IMR-90 (cell line): ENCODE results near the gene SDK1. TPM values are rescaled to one million over a fixed set of nuclear protein-coding genes. Genes with fewer than 3 reads are reported as not detected.

ENCODE experiments used
- ATAC-seq: fragments of 200-7000 bp; cut with Tn5 transposase; 2 replicates; pipeline ENCODE4 v1.9.1; 2020; ENCODE audit warnings: low read depth, mild to moderate bottlenecking, moderate library complexity
- BruUV-seq: library from RNA; stranded (reverse); fragments of 400-500 nt; replicated peaks from 2 replicates; lab custom pipeline; 2021; lab: Mats Ljungman, UMichigan
- CTCF ChIA-PET: fragments of 300-600 bp; formaldehyde crosslinking; extraction: SDS; loops from one replicate; lab custom pipeline; 2021; ENCODE audit warnings: antibody characterized with exemption; lab: Yijun Ruan, JAX
- POLR2A ChIA-PET: fragments of 300-600 bp; sonication (Branson Sonifier 250); formaldehyde crosslinking; loops from one replicate; lab custom pipeline; 2022; ENCODE audit warnings: antibody characterized with exemption; ENCODE audit not compliant: unreplicated experiment; lab: Charles Lee
- DNase-seq: peaks from one replicate; pipeline ENCODE4 v3.0.0; 2013
- H2AFZ ChIP-seq: replicated peaks from 2 replicates; pipeline ENCODE3; 2013; ENCODE audit warnings: low read length, mild to moderate bottlenecking; ENCODE audit not compliant: poor library complexity
- H2AK5ac ChIP-seq: 2 replicates; pipeline ENCODE4 v1.6.1; 2013; ENCODE audit warnings: low read depth, low read length, inconsistent platforms
- H2AK9ac ChIP-seq: replicated peaks from 2 replicates; pipeline ENCODE3; 2013; ENCODE audit warnings: mild to moderate bottlenecking, low read depth, low read length, moderate library complexity; ENCODE audit not compliant: poor library complexity
- H2BK120ac ChIP-seq: 2 replicates; pipeline ENCODE4 v1.6.1; 2013; ENCODE audit warnings: low read depth, low read length, inconsistent platforms
- H2BK15ac ChIP-seq: 3 replicates; pipeline ENCODE4 v1.6.1; 2013; ENCODE audit warnings: low read depth, low read length, inconsistent platforms
- H2BK20ac ChIP-seq: 2 replicates; pipeline ENCODE4 v1.6.1; 2013; ENCODE audit warnings: low read depth, mild to moderate bottlenecking, inconsistent platforms, low read length, moderate library complexity
- H2BK5ac ChIP-seq: 2 replicates; pipeline ENCODE4 v1.6.1; 2013; ENCODE audit warnings: mild to moderate bottlenecking, low read depth, low read length, inconsistent platforms; ENCODE audit not compliant: poor library complexity, severe bottlenecking
- H3K14ac ChIP-seq: replicated peaks from 2 replicates; pipeline ENCODE4 v1.6.1; 2013; ENCODE audit warnings: low read depth, low read length, inconsistent platforms
- H3K18ac ChIP-seq: 2 replicates; pipeline ENCODE4 v1.6.1; 2013; ENCODE audit warnings: low read depth, low read length, control low read depth
- H3K23ac ChIP-seq: 2 replicates; pipeline ENCODE4 v1.6.1; 2013; ENCODE audit warnings: low read depth, low read length, inconsistent platforms
- H3K27ac ChIP-seq: 2 replicates; pipeline ENCODE4 v1.5.1; 2013; ENCODE audit warnings: mild to moderate bottlenecking, control low read depth, low read length; ENCODE audit not compliant: insufficient read depth
- H3K27me3 ChIP-seq: 2 replicates; pipeline ENCODE4 v1.6.1; 2013; ENCODE audit warnings: low read length; ENCODE audit not compliant: control insufficient read depth, insufficient read depth
- H3K36me3 ChIP-seq: 2 replicates; pipeline ENCODE4 v1.6.1; 2013; ENCODE audit warnings: low read length, mixed read lengths; ENCODE audit not compliant: control insufficient read depth, insufficient read depth
- H3K4ac ChIP-seq: 2 replicates; pipeline ENCODE4 v1.6.1; 2013; ENCODE audit warnings: low read depth, low read length, inconsistent platforms
- H3K4me1 ChIP-seq: 2 replicates; pipeline ENCODE4 v1.6.1; 2013; ENCODE audit warnings: low read length, mixed read lengths; ENCODE audit not compliant: control insufficient read depth, insufficient read depth
- H3K4me2 ChIP-seq: 2 replicates; pipeline ENCODE4 v1.6.1; 2013; ENCODE audit warnings: low read depth, mild to moderate bottlenecking, control low read depth, low read length, moderate library complexity
- H3K4me3 ChIP-seq: 2 replicates; pipeline ENCODE4 v1.5.1; 2013; ENCODE audit warnings: low read depth, mild to moderate bottlenecking, control low read depth, low read length, moderate library complexity; ENCODE audit not compliant: insufficient read depth
- H3K56ac ChIP-seq: 2 replicates; pipeline ENCODE4 v1.6.1; 2013; ENCODE audit warnings: low read length, inconsistent platforms; ENCODE audit not compliant: insufficient read depth; ENCODE audit errors: extremely low read depth
- H3K79me1 ChIP-seq, 2 experiments: 2 replicates each; pipeline ENCODE4 v1.6.1; 2013; ENCODE audit warnings: low read length in 2 of 2, inconsistent platforms in 1 of 2, low read depth in 1 of 2
- H3K9ac ChIP-seq: 2 replicates; pipeline ENCODE4 v1.6.1; 2013; ENCODE audit warnings: low read depth, low read length, control low read depth
- H3K9me1 ChIP-seq: 2 replicates; pipeline ENCODE4 v1.6.1; 2013; ENCODE audit warnings: low read length, inconsistent platforms; ENCODE audit not compliant: insufficient read depth
- H3K9me3 ChIP-seq: 2 replicates; pipeline ENCODE4 v1.6.1; 2013; ENCODE audit warnings: low read length; ENCODE audit not compliant: control insufficient read depth, insufficient read depth
- H4K20me1 ChIP-seq: 2 replicates; pipeline ENCODE4 v1.6.1; 2013; ENCODE audit warnings: low read length, inconsistent platforms; ENCODE audit not compliant: insufficient read depth
- H4K5ac ChIP-seq: 2 replicates; pipeline ENCODE4 v1.6.1; 2013; ENCODE audit warnings: mild to moderate bottlenecking, low read depth, low read length, control low read depth
- H4K8ac ChIP-seq, 2 experiments: 2 replicates each; pipeline ENCODE4 v1.6.1; 2013; ENCODE audit warnings: low read depth in 2 of 2, low read length in 2 of 2, control low read depth in 1 of 2, inconsistent platforms in 1 of 2
- H4K91ac ChIP-seq: 2 replicates; pipeline ENCODE4 v1.6.1; 2013; ENCODE audit warnings: low read depth, low read length, inconsistent platforms; ENCODE audit not compliant: insufficient read depth
- CEBPB ChIP-seq: IDR thresholded peaks from 2 replicates; pipeline ENCODE4 v1.6.1; 2012; ENCODE audit warnings: low read depth, low read length, improper control_type of control experiment
- CHD1 ChIP-seq: IDR thresholded peaks from 2 replicates; pipeline ENCODE4 v1.6.1; 2012; ENCODE audit warnings: low read depth, low read length, improper control_type of control experiment
- FOS ChIP-seq: fragments of 150-350 bp; IDR thresholded peaks from 2 replicates; pipeline ENCODE4 v1.6.1; 2016; ENCODE audit warnings: low read depth, low read length
- MAFK ChIP-seq: IDR thresholded peaks from 2 replicates; pipeline ENCODE4 v1.6.1; 2012; ENCODE audit warnings: low read depth, low read length, improper control_type of control experiment
- MAZ ChIP-seq: IDR thresholded peaks from 2 replicates; pipeline ENCODE4 v1.6.1; 2012; ENCODE audit warnings: low read depth, mild to moderate bottlenecking, low read length, improper control_type of control experiment, moderate library complexity, borderline replicate concordance
- SMC3 ChIP-seq: fragments of 150-350 bp; IDR thresholded peaks from 2 replicates; pipeline ENCODE4 v1.6.1; 2016; ENCODE audit warnings: low read depth, mild to moderate bottlenecking, antibody characterized with exemption, low read length, moderate library complexity
- WGBS, 2 experiments: methylation state at CpG; one replicate each; pipeline versions ENCODE4 v1.1.5 to v1.1.7; 2013; ENCODE audit warnings: missing lambda C conversion rate in 2 of 2; ENCODE audit not compliant: insufficient read length in 1 of 2; ENCODE audit errors: extremely low coverage in 2 of 2; 5-methylcytosine and 5-hydroxymethylcytosine counted together
- dilution Hi-C: fragments of 300-500 bp; cut with HindIII; formaldehyde crosslinking; loops from one replicate; pipeline ENCODE4 v1.14.3; 2018; ENCODE audit warnings: low sequenced_read_pairs; ENCODE audit not compliant: unreplicated experiment
- in situ Hi-C: fragments of 300-500 bp; cut with MboI; formaldehyde crosslinking; loops from 3 replicates; pipeline ENCODE4 v1.14.3; 2019; ENCODE audit warnings: low sequenced_read_pairs, inconsistent platforms, mixed read lengths
- intact Hi-C: fragments of 100-400 bp; cut with micrococcal nuclease; formaldehyde crosslinking; loops from 2 replicates; pipeline ENCODE4 v1.10.0; 2022
- polyA plus RNA-seq, 3 experiments: library from polyadenylated mRNA; depleted of rRNA; stranded (reverse); fragments of >200 nt; gene quantifications; 2 replicates each; pipeline ENCODE4 v1.2.3, GENCODE V29; 2012; ENCODE audit warnings: low replicate concordance in 1 of 3
- total RNA-seq: library from RNA; depleted of rRNA; stranded (reverse); fragments of >200 nt; gene quantifications from 2 replicates; pipeline ENCODE4 v1.2.3, GENCODE V29; 2012
- TF ChIP-seq, protein P1 (sequence below): fragments of 150-350 bp; IDR thresholded peaks from 2 replicates; pipeline ENCODE4 v1.6.1; 2016; ENCODE audit warnings: low read depth, mild to moderate bottlenecking, low read length, moderate library complexity, borderline replicate concordance
- TF ChIP-seq, protein P2 (sequence below): conservative IDR thresholded peaks from 2 replicates; pipeline ENCODE4 v1.5.1; 2012; ENCODE audit warnings: mild to moderate bottlenecking, low read depth, low read length, improper control_type of control experiment
- TF ChIP-seq, protein P3 (sequence below): fragments of 150-350 bp; IDR thresholded peaks from 2 replicates; pipeline ENCODE4 v1.6.1; 2017; ENCODE audit warnings: mild to moderate bottlenecking, antibody characterized with exemption, low read length, low read depth

SDK1 gene
- total and polyA plus RNA-seq, 2 of the 4 experiments (the other 2 are of a cell fraction), result 1.5 to 1.6 TPM

DNA sequence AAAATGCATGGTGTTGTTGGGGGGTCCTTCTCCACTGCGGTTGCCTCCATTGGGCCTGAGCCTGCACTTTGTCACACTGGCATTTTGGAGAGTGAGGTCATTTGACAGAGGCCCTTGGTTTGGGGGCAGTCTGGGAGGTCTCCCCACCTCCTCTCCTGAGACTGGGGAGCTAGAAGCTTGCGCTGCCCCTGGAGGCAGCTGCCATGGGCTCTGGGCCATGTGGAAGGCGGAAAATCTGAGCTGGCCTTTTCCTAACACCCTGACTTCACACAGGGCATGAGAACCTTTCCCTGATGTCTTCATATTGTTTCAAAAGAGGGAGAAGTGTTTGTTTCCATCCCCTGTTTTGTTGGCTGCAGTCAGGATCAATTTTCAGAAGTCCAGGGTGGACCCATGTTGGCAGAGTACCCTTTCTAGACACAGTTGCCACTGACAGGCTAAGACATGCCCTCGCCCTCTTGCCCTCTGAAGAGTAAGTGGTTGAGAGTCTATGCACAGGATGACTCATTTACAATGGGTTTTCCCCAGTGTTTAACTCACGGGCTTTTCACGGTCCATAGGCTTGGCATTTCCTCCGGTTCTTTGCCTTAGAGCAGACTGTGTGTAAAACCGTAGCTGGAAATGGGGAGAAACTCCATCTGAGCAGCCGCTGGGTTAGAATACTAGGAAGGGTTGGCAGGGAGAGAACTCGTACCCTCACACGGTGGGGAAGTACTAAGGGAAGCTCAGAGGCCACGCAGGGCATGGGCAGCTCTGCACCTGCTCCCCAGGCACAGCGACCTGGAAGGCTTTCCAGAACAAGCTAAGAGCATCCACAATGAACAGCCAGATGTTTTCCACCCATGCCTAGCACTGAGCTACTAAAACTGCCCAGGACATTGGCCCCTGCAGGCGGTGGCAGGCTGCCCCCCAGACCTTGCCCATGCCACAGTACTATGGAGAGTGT is 655.0 kb downstream of the SDK1 start (continued):
- TF ChIP-seq, protein P1, sequence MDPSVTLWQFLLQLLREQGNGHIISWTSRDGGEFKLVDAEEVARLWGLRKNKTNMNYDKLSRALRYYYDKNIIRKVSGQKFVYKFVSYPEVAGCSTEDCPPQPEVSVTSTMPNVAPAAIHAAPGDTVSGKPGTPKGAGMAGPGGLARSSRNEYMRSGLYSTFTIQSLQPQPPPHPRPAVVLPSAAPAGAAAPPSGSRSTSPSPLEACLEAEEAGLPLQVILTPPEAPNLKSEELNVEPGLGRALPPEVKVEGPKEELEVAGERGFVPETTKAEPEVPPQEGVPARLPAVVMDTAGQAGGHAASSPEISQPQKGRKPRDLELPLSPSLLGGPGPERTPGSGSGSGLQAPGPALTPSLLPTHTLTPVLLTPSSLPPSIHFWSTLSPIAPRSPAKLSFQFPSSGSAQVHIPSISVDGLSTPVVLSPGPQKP, result no peak
- no peak for TF ChIP-seq CEBPB

DNA sequence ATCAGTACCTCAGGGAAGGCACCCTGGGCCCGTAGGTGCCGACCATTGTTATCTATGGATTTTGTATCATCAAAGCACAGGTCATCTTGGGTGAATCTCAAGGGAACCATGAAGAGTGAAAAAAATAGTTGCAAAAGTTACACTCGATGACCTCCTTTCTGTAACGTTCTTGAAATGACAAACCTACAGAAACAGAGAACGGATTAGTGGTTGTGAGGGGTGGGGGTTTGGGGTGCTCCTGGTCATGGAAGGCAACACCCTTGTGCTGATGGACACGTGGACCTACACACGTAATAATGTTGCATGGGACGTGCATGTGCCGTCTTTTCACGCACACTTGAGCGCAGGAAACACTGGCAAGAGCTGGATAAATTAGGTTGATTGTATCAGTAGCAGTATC is 655.9 kb downstream of the SDK1 start:
- no peak overlapping the region for H3K56ac ChIP-seq
- no peak overlapping the region for H4K8ac ChIP-seq
- peaks cover 4% of the 10 kb centered on the region; the same call in 1 of the 2 replicates for H3K4me1 ChIP-seq
- no peak overlapping the region for H4K91ac ChIP-seq
- H3K9me3 ChIP-seq, result no peaks in the 10 kb centered on the region; the same call in 1 of the 2 replicates
- POLR2A ChIA-PET, result no interaction called here
- no peak overlapping the region for H2BK120ac ChIP-seq
- intact Hi-C loops (no loop called here), in situ Hi-C loops (no loop called here), dilution Hi-C loops (no loop called here)
- H3K9me1 ChIP-seq, result no peaks in the 10 kb centered on the region
- 97% methylated on average over 6 of the region's 11 CpGs; no CpG with 5 or more reads in 1 of the 2 experiments for WGBS, 2 experiments
- ATAC-seq (no peak), DNase-seq (no peak)
- H2BK20ac ChIP-seq, result no peak overlapping the region
- no TSS peak for BruUV-seq
- H3K9ac ChIP-seq, result no peak overlapping the region
- no peaks in the 10 kb centered on the region for H3K79me1 ChIP-seq
- no peak overlapping the region for H2AK9ac ChIP-seq
- H3K18ac ChIP-seq, result no peak overlapping the region
- no peak overlapping the region for H3K4me2 ChIP-seq
- no peak overlapping the region for H3K4ac ChIP-seq
- no peak overlapping the region for H3K27ac ChIP-seq
- no peak overlapping the region for H2AK5ac ChIP-seq
- H4K20me1 ChIP-seq, result no peaks in the 10 kb centered on the region
- no peak overlapping the region for H2BK5ac ChIP-seq
- CTCF ChIA-PET, result no interaction called here
- no peak overlapping the region for H3K4me3 ChIP-seq
- H3K14ac ChIP-seq, result no peak overlapping the region
- no peak overlapping the region for H2AFZ ChIP-seq
- H3K27me3 ChIP-seq, result no peaks in the 10 kb centered on the region
- no peak overlapping the region for H2BK15ac ChIP-seq
- H3K36me3 ChIP-seq, result no peaks in the 10 kb centered on the region
- no peak overlapping the region for H4K5ac ChIP-seq
- H3K23ac ChIP-seq, result no peak overlapping the region
- no peak for TF ChIP-seq MAFK
- TF ChIP-seq, protein P2, sequence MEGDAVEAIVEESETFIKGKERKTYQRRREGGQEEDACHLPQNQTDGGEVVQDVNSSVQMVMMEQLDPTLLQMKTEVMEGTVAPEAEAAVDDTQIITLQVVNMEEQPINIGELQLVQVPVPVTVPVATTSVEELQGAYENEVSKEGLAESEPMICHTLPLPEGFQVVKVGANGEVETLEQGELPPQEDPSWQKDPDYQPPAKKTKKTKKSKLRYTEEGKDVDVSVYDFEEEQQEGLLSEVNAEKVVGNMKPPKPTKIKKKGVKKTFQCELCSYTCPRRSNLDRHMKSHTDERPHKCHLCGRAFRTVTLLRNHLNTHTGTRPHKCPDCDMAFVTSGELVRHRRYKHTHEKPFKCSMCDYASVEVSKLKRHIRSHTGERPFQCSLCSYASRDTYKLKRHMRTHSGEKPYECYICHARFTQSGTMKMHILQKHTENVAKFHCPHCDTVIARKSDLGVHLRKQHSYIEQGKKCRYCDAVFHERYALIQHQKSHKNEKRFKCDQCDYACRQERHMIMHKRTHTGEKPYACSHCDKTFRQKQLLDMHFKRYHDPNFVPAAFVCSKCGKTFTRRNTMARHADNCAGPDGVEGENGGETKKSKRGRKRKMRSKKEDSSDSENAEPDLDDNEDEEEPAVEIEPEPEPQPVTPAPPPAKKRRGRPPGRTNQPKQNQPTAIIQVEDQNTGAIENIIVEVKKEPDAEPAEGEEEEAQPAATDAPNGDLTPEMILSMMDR, result no peak
- TF ChIP-seq FOS, result no peak
- no peak for TF ChIP-seq MAZ
- TF ChIP-seq CEBPB, result no peak
- TF ChIP-seq, protein P3, sequence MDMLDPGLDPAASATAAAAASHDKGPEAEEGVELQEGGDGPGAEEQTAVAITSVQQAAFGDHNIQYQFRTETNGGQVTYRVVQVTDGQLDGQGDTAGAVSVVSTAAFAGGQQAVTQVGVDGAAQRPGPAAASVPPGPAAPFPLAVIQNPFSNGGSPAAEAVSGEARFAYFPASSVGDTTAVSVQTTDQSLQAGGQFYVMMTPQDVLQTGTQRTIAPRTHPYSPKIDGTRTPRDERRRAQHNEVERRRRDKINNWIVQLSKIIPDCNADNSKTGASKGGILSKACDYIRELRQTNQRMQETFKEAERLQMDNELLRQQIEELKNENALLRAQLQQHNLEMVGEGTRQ, result no peak
- TF ChIP-seq, protein P1, result no peak
- TF ChIP-seq CHD1, result no peak
- no peak for TF ChIP-seq SMC3
